Endothelial cell of umbilical vein (primary cell): ENCODE measurements around the gene KIF3B. TPM values are rescaled to one million over a fixed set of nuclear protein-coding genes. Genes with fewer than 3 reads are reported as not detected.
"Not testable (repeated sequence)": the region's sequence is repeated elsewhere in the genome, so short reads cannot be mapped to it uniquely, and the experiment has no call there.

Source experiments
- BruUV-seq: library from RNA; stranded (reverse); fragments of 400-500 nt; replicated peaks from 2 replicates; lab custom pipeline; 2021; lab: Mats Ljungman, UMichigan
- CTCF ChIA-PET: fragments of 300-600, 350-600 bp; sonication (Branson Sonifier 250); formaldehyde crosslinking; loops from one replicate; lab custom pipeline; 2021; ENCODE audit warnings: antibody characterized with exemption, inconsistent platforms; lab: Charles Lee
- POLR2A ChIA-PET: fragments of 300-600, 350-600 bp; sonication (Branson Sonifier 250); formaldehyde crosslinking; loops from one replicate; lab custom pipeline; 2021; ENCODE audit warnings: antibody characterized with exemption, inconsistent platforms; lab: Charles Lee
- DNase-seq: peaks from one replicate; pipeline ENCODE4 v3.0.0-alpha.2; 2011; ENCODE audit warnings: low read depth, low spot score
- FAIRE-seq: peaks from 2 replicates; lab custom pipeline; 2011; peaks lifted over from hg19 to GRCh38; lab: Jason Lieb, UNC
- H2AFZ ChIP-seq: 2 replicates; pipeline ENCODE4 v1.6.0; 2012; ENCODE audit warnings: low read depth, low read length, control low read depth, inconsistent platforms
- H3K27ac ChIP-seq: 2 replicates; pipeline ENCODE4 v1.5.1; 2011; ENCODE audit warnings: low read depth, mild to moderate bottlenecking, control low read depth, low read length, moderate library complexity; ENCODE audit not compliant: insufficient read depth
- H3K27me3 ChIP-seq, 2 experiments: 2 replicates each; pipeline versions ENCODE4 v1.6.0 to v1.6.1; 2011; ENCODE audit warnings: low read length in 2 of 2, mixed read lengths in 1 of 2; ENCODE audit not compliant: control insufficient read depth in 2 of 2, insufficient read depth in 2 of 2
- H3K36me3 ChIP-seq, 2 experiments: 2 replicates in 1 of 2; 3 replicates in 1 of 2; pipeline ENCODE4 v1.5.1; 2011; ENCODE audit warnings: low read length in 2 of 2, mild to moderate bottlenecking in 1 of 2, moderate library complexity in 1 of 2; ENCODE audit not compliant: control insufficient read depth in 2 of 2, insufficient read depth in 2 of 2; ENCODE audit errors: extremely low read depth in 1 of 2
- H3K4me1 ChIP-seq: 3 replicates; pipeline ENCODE4 v1.5.1; 2011; ENCODE audit warnings: mild to moderate bottlenecking, low read length; ENCODE audit not compliant: control insufficient read depth, insufficient read depth; ENCODE audit errors: extremely low read depth
- H3K4me2 ChIP-seq: 2 replicates; pipeline ENCODE4 v1.6.1; 2011; ENCODE audit warnings: low read length, control low read depth, mixed read lengths; ENCODE audit not compliant: insufficient read depth
- H3K4me3 ChIP-seq, 3 experiments: fragments of 200-600 bp in 1 of 3; sonication (generic), shearing (Covaris generic) in 1 of 3; replicated peaks in 1 of 3; 2 replicates each; pipeline ENCODE4 v1.5.1; 2011 to 2016; ENCODE audit warnings: control low read depth in 3 of 3, low read length in 3 of 3, mild to moderate bottlenecking in 2 of 3, inconsistent platforms in 1 of 3, low read depth in 1 of 3, moderate library complexity in 1 of 3; ENCODE audit not compliant: insufficient read depth in 1 of 3
- H3K79me2 ChIP-seq: 2 replicates; pipeline ENCODE4 v1.6.0; 2012; ENCODE audit warnings: low read length, inconsistent platforms; ENCODE audit not compliant: control insufficient read depth, insufficient read depth
- H3K9ac ChIP-seq: replicated peaks from 2 replicates; pipeline ENCODE3; 2011; ENCODE audit warnings: low read length, control low read depth; ENCODE audit not compliant: insufficient read depth; ENCODE audit errors: extremely low read depth
- H3K9me1 ChIP-seq: replicated peaks from 3 replicates; pipeline ENCODE4 v1.6.0; 2011; ENCODE audit warnings: mild to moderate bottlenecking, low read length; ENCODE audit not compliant: control insufficient read depth, insufficient read depth; ENCODE audit errors: extremely low read depth
- H3K9me3 ChIP-seq: replicated peaks from 2 replicates; pipeline ENCODE4 v1.5.1; 2012; ENCODE audit warnings: low read length, inconsistent platforms; ENCODE audit not compliant: control insufficient read depth, insufficient read depth
- H4K20me1 ChIP-seq: replicated peaks from 2 replicates; pipeline ENCODE3; 2011; ENCODE audit warnings: mild to moderate bottlenecking, low read length; ENCODE audit not compliant: control insufficient read depth, insufficient read depth; ENCODE audit errors: extremely low read depth
- CTCF ChIP-seq, 2 donors: IDR thresholded peaks; 1 replicate in 1 of 2; 2 replicates in 1 of 2; pipeline ENCODE4 v1.5.1; 2011; ENCODE audit warnings: low read length in 2 of 2, mild to moderate bottlenecking in 2 of 2, moderate library complexity in 2 of 2, control low read depth in 1 of 2, inconsistent platforms in 1 of 2, low read depth in 1 of 2; ENCODE audit not compliant: insufficient read depth in 1 of 2; ENCODE audit errors: extremely low read depth in 1 of 2
- EZH2 ChIP-seq: IDR thresholded peaks from 2 replicates; pipeline ENCODE4 v1.6.1; 2012; ENCODE audit warnings: borderline replicate concordance, low read depth, mild to moderate bottlenecking, moderate library complexity, low read length, inconsistent platforms; ENCODE audit not compliant: severe bottlenecking
- FOS ChIP-seq: IDR thresholded peaks from 2 replicates; pipeline ENCODE4 v1.6.1; 2011; ENCODE audit warnings: mild to moderate bottlenecking, low read length, moderate library complexity, borderline replicate concordance; ENCODE audit not compliant: insufficient read depth
- GATA2 ChIP-seq: IDR thresholded peaks from 2 replicates; pipeline ENCODE4 v1.7.0; 2011; ENCODE audit warnings: low read depth, mild to moderate bottlenecking, moderate library complexity, mixed read lengths, low read length; ENCODE audit not compliant: insufficient read length, insufficient read depth
- JUN ChIP-seq: IDR thresholded peaks from 2 replicates; pipeline ENCODE4 v1.6.1; 2011; ENCODE audit warnings: borderline replicate concordance, low read depth; ENCODE audit not compliant: insufficient read length, insufficient read depth
- MYC ChIP-seq: IDR thresholded peaks from one replicate; pipeline ENCODE4 v1.6.1; 2011; ENCODE audit warnings: mild to moderate bottlenecking, low read depth, low read length
- POLR2A ChIP-seq: IDR thresholded peaks from 2 replicates; pipeline ENCODE4 v1.6.1; 2012; ENCODE audit warnings: low read depth, mild to moderate bottlenecking, control low read depth, low read length
- POLR2AphosphoS5 ChIP-seq: IDR thresholded peaks from 2 replicates; pipeline ENCODE4 v1.6.1; 2012; ENCODE audit warnings: low read depth, mild to moderate bottlenecking, control low read depth, low read length, moderate library complexity; ENCODE audit not compliant: insufficient read depth
- dilution Hi-C: fragments of 300-500 bp; cut with MboI; formaldehyde crosslinking; loops from one replicate; pipeline ENCODE4 v1.15.0; 2019; ENCODE audit warnings: low sequenced_read_pairs; ENCODE audit not compliant: extremely low pct_ligation_motif_present
- intact Hi-C: fragments of 100-400 bp; cut with micrococcal nuclease; formaldehyde crosslinking; loops from one replicate; pipeline ENCODE4 v1.10.0; 2022
- polyA plus RNA-seq, 4 experiments: library from polyadenylated mRNA; depleted of rRNA in 3 of 4; stranded (reverse) in 3 of 4; unstranded in 1 of 4; fragments of >200 nt; gene quantifications; 2 replicates each; pipeline versions ENCODE4 v1.2.1 to v1.2.3, GENCODE V29; 2011 to 2012; ENCODE audit warnings: missing spikeins in 1 of 4
- total RNA-seq: library from RNA; stranded (reverse); gene quantifications from 2 replicates; pipeline ENCODE4 v1.2.3, GENCODE V29; 2021
- TF ChIP-seq, protein P1 (sequence below): IDR thresholded peaks from 2 replicates; pipeline ENCODE4 v1.6.1; 2011; ENCODE audit not compliant: insufficient read depth, insufficient read length

KIF3B gene
- total and polyA plus RNA-seq, 2 donors (not counting 3 experiments of a cell fraction or from before 2014, with no cell fraction given) = 14.5 to 25.1 TPM

- Histone ChIP-seq H3K27ac (no peak overlapping the region), H3K9me1 (no peaks in the 10 kb centered on the region), H3K79me2 (peaks cover 10% of the 10 kb centered on the region), H3K36me3 (no peaks in the 10 kb centered on the region), H2AFZ (no peak overlapping the region), H3K9ac (no peak overlapping the region), H3K27me3 (peaks cover 6 to 7% of the 10 kb centered on the region in 2 experiments), H3K4me2 (no peak overlapping the region), H3K9me3 (no peaks in the 10 kb centered on the region), H4K20me1 (no peaks in the 10 kb centered on the region), H3K4me3 (no peak overlapping the region), H3K4me1 (peaks cover 13% of the 10 kb centered on the region)
- intact Hi-C loops = no loop called here
- ChIA-PET CTCF (no interaction called here), POLR2A (no interaction called here)
- TF ChIP-seq FOS (no peak), JUN (no peak), MYC (no peak), POLR2AphosphoS5 (no peak), GATA2 (no peak), POLR2A (no peak), EZH2 (no peak), CTCF (IDR thresholded peaks at IDR 0.05; ENCODE audit: extremely low read depth in 1 of 2, insufficient read depth in 1 of 2, low read depth in 1 of 2, low read length in 2 of 2) (no peak)
- TF ChIP-seq, protein P1, sequence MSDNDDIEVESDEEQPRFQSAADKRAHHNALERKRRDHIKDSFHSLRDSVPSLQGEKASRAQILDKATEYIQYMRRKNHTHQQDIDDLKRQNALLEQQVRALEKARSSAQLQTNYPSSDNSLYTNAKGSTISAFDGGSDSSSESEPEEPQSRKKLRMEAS = no peak
- no TSS peak for BruUV-seq
- DNase-seq = no peak
- dilution Hi-C loops = no loop called here
- no peak for FAIRE-seq
Measured at GRCh38 chr20:32274359-32274758, 3.1 kb upstream of the KIF3B start.

GRCh38 chr20:32275163-32275562 is 2.3 kb upstream of the KIF3B start:
- H3K4me1 ChIP-seq = peaks cover 13% of the 10 kb centered on the region
- H3K9ac ChIP-seq, H2AFZ ChIP-seq, H3K27me3 ChIP-seq, H3K9me3 ChIP-seq, H3K36me3 ChIP-seq, POLR2A ChIA-PET, FAIRE-seq, H4K20me1 ChIP-seq, H3K9me1 ChIP-seq, DNase-seq, H3K27ac ChIP-seq, BruUV-seq, H3K4me3 ChIP-seq, H3K4me2 ChIP-seq, dilution Hi-C loops: not testable (repeated sequence)
- H3K79me2 ChIP-seq = peaks cover 15% of the 10 kb centered on the region
- intact Hi-C loops = loop anchor here (5.0 kb wide), 1 partner anchor 57 kb away; no protein-coding TSS in a partner anchor
- CTCF ChIA-PET = interaction anchor here (1.0 kb wide), 1 partner anchor 10 kb away, joined by 3 read pairs; no protein-coding TSS in a partner anchor
